ENCODE measurements around the gene ARRB2.

DNA sequence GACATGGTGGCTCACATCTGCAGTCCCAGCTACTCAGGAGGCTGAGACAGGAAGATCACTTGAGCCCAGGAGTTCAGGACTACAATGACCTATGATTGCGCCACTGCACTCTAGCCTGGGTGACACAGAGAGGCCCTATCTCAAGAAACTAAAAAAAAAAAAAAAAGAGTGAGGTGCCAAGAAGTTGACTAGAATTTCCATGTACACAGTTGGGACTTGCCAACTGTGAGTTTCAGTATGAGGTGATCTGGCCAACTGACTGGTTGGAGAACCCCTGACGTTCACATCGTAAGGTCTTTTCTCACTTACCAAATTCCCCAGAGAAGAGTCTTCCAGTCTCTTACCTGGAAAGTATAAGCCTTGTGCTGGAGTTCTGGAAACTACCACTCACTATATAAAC is 17.7 kb downstream of the ARRB2 start:
- TF ChIP-seq POLR2A (IDR thresholded peaks at IDR 0.05) = no peak
- TF ChIP-seq, protein P1, sequence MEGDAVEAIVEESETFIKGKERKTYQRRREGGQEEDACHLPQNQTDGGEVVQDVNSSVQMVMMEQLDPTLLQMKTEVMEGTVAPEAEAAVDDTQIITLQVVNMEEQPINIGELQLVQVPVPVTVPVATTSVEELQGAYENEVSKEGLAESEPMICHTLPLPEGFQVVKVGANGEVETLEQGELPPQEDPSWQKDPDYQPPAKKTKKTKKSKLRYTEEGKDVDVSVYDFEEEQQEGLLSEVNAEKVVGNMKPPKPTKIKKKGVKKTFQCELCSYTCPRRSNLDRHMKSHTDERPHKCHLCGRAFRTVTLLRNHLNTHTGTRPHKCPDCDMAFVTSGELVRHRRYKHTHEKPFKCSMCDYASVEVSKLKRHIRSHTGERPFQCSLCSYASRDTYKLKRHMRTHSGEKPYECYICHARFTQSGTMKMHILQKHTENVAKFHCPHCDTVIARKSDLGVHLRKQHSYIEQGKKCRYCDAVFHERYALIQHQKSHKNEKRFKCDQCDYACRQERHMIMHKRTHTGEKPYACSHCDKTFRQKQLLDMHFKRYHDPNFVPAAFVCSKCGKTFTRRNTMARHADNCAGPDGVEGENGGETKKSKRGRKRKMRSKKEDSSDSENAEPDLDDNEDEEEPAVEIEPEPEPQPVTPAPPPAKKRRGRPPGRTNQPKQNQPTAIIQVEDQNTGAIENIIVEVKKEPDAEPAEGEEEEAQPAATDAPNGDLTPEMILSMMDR (IDR thresholded peaks at IDR 0.05) = no peak
- no peak for TF ChIP-seq POLR2AphosphoS5 (IDR thresholded peaks at IDR 0.05)
